ENCODE data around the gene MUC21. TPM values are rescaled to one million over a fixed set of nuclear protein-coding genes. Genes with fewer than 3 reads are reported as not detected.
A peak's percentile ranks its signal among the peaks of the same experiment; 100 is the strongest.
"Not testable (repeated sequence)": the region's sequence is repeated elsewhere in the genome, so short reads cannot be mapped to it uniquely, and the experiment has no call there.

The MUC21 gene
- total RNA-seq, 2 donors from 2014 or later: not detected

- Mint-ChIP-seq H3K9me3 (no peaks in the 10 kb centered on the region), H3K27ac (no peak overlapping the region), H3K36me3 (no peaks in the 10 kb centered on the region)
- no peak for DNase-seq (ENCODE audit: low spot score in 2 of 2)
- ATAC-seq: no peak
Observed at GRCh38 chr6:30991891-30992290, 8.4 kb downstream of the MUC21 start.

GRCh38 chr6:30997301-30997700 lies 13.8 kb downstream of the MUC21 start:
- Mint-ChIP-seq H3K27ac (no peak overlapping the region), H3K36me3 (peaks cover 0 to 6% of the 10 kb centered on the region in 2 donors), H3K9me3 (peaks cover 2 to 4% of the 10 kb centered on the region in 2 donors)
- no peak for DNase-seq (ENCODE audit: low spot score in 2 of 2)
- ATAC-seq: no peak

- H3K36me3 Mint-ChIP-seq: peaks cover 0 to 6% of the 10 kb centered on the region in 2 donors
- no peak overlapping the region for H3K27ac Mint-ChIP-seq
- no peak for DNase-seq (ENCODE audit: low spot score in 2 of 2)
- peaks cover 2 to 4% of the 10 kb centered on the region in 2 donors for H3K9me3 Mint-ChIP-seq
- no peak for ATAC-seq
Observed at GRCh38 chr6:30998785-30999184, 15.3 kb downstream of the MUC21 start.

DNA sequence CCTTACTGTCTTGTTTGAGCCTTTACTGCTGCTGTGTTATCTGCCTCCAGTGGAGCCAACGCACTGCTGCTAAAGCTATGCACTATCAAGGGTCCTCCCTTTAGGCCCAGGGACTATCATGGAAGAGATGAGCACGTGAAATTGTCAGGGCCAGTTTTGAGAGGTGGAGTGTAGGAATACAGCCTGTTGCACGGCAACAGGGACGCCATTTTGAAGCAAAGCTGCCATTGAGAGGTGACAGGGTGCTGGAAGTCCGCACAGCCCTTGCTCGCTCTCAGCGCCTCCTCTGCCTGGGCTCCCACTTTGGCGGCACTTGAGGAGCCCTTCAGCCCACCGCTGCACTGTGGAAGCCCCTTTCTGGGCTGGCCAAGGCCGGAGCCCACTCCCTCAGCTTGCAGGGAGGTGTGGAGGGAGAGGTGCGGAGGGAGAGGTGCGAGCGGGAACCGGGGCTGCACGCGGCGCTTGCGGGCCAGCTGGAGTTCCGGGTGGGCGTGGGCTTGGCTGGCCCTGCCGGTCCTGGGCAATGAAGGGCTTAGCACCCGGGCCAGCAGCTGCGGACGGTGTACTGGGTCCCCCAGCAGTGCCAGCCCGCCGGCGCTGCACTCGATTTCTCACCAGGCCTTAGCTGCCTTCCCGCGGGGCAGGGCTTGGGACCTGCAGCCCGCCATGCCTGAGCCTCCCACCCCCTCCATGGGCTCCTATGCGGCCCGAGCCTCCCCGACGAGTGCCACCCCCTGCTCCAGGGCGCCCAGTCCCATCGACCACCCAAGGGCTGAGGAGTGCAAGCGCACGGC lies 16.7 kb downstream of the MUC21 start:
- not testable (repeated sequence) for H3K9me3 Mint-ChIP-seq, ATAC-seq

GRCh38 chr6:31001281-31001888 lies 17.9 kb downstream of the MUC21 start:
- DNase-seq (ENCODE audit: low spot score in 2 of 2) (no peak), ATAC-seq (no peak)
- no peak overlapping the region for H3K27ac Mint-ChIP-seq
- peaks cover 0 to 6% of the 10 kb centered on the region in 2 donors for H3K36me3 Mint-ChIP-seq
- H3K9me3 Mint-ChIP-seq: peaks cover 2 to 4% of the 10 kb centered on the region in 2 donors

More for the DNA sequence above, 16.7 kb downstream of the MUC21 start:
- DNase-seq (ENCODE audit: low spot score in 2 of 2); H3K27ac Mint-ChIP-seq; H3K36me3 Mint-ChIP-seq: not testable (repeated sequence)

DNA sequence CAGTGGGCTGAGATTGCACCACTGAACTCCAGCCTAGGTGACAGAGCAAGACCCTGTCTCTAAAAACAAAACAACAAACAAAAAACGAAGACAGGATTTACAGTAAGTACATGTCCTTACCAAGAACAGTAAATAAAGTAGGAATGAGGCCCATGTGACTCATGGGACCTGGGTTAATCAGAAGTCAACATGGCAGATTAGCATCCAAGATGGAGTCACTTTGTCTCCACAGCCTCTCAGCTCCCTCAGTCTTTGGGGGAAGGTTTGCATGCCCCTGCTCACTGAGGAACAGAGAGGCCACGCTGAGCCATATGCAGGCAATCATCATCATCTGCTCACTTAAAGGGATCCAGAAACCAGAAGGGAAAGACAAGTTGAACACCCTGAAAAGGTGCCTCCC lies 19.0 kb downstream of the MUC21 start:
- ATAC-seq: no peak
- Mint-ChIP-seq H3K36me3 (peaks cover 0 to 6% of the 10 kb centered on the region in 2 donors), H3K27ac (no peak overlapping the region), H3K9me3 (peaks cover 2 to 4% of the 10 kb centered on the region in 2 donors)
- no peak for DNase-seq (ENCODE audit: low spot score in 2 of 2)

GRCh38 chr6:31004794-31005193 lies 21.3 kb downstream of the MUC21 start:
- DNase-seq (ENCODE audit: low spot score in 2 of 2): no peak
- peak in 1 of 2 donors; percentile 5 for ATAC-seq
- Mint-ChIP-seq H3K9me3 (peaks cover 2 to 3% of the 10 kb centered on the region in 2 donors), H3K36me3 (peaks cover 0 to 6% of the 10 kb centered on the region in 2 donors), H3K27ac (no peak overlapping the region)

DNA sequence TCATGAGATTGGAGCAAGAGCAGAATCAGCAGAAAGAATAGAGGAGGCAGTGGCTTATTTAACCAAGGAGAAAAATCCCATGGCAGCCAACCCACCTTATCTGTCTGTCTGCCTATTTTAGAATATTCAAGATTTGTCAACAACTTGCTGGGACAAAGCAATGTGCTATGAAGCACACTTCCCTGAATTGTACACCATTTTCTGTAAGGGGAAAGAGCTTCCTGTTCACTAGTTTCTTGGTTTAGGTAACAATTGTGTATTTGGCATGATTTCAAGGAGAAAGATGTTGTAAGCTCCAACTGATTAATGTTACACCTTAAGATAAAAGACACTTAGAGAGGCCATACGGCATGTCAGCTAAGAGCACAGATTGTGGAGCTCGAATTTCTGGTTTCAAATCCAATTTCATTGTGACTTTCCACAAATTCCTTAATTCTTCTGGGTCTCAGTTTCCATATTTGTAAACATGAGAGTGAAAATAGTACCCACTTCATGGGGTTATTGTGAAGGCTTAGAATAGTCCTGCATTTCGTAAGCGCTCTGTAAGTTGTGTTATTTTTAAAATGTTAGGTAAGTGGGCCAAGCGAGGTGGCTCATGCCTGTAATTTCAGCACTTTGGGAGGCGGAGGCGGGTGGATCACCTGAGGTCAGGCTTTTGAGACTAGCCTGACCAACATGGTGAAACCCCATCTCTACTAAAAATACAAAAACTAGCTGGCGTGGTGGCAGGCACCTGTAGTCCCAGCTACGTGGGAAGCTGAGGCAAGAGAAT lies 21.9 kb downstream of the MUC21 start:
- no peak for ATAC-seq
- H3K36me3 Mint-ChIP-seq: peaks cover 0 to 6% of the 10 kb centered on the region in 2 donors
- no peak for DNase-seq (ENCODE audit: low spot score in 2 of 2)
- no peaks in the 10 kb centered on the region for H3K9me3 Mint-ChIP-seq
- no peak overlapping the region for H3K27ac Mint-ChIP-seq

- ATAC-seq (no peak), DNase-seq (ENCODE audit: low spot score in 2 of 2) (no peak)
- H3K27ac Mint-ChIP-seq: no peak overlapping the region
- peaks cover 0 to 4% of the 10 kb centered on the region in 2 donors for H3K9me3 Mint-ChIP-seq
- no peaks in the 10 kb centered on the region for H3K36me3 Mint-ChIP-seq
Observed at GRCh38 chr6:31007694-31008093, 24.2 kb downstream of the MUC21 start.

DNA sequence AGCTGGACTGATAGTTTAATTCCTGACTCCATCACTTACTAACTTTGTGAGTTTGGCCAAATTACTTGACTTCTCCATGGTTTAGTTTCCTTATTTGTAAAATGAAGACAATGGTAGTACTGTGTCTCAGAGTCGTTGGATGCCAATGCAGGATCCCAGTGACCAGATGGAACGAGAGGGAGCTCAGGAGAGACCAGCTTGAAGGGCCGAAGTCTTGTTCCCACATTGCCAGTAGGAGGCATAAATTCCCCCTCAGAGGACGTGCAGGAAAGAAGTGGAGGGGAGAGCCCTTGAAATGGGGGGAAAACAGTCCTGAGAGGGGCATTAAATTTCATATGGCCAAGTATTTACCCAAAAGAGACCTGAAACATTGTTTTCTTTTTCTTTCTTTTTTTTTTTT lies 24.6 kb downstream of the MUC21 start:
- ATAC-seq: no peak
- no peak for DNase-seq (ENCODE audit: low spot score in 2 of 2)
- Mint-ChIP-seq H3K9me3 (peaks cover 0 to 4% of the 10 kb centered on the region in 2 donors), H3K36me3 (no peaks in the 10 kb centered on the region), H3K27ac (no peak overlapping the region)

DNA sequence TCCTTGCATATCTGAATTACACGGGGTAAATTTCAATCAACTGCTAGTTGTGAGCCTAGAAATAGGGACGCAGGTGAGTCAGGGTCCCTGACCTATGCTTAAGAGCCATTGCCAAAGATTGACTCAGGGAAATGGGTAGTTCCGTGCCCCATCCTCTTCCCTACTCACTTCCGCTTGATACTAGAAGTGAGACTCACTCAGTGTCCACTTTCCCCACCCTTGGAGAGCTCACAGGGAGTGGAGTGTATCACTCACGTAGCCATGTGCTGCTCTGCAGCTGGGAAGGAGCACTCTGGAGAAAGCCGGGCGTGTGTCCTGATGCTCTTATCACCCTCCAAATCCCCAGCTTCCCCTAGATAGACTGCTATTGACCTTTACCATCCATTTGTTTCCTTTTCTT lies 26.2 kb downstream of the MUC21 start:
- H3K36me3 Mint-ChIP-seq: no peaks in the 10 kb centered on the region
- H3K27ac Mint-ChIP-seq: no peak overlapping the region
- DNase-seq (ENCODE audit: low spot score in 2 of 2) (no peak), ATAC-seq (no peak)
- H3K9me3 Mint-ChIP-seq: peaks cover 3 to 4% of the 10 kb centered on the region in 2 donors

GRCh38 chr6:31010393-31011060 lies 27.0 kb downstream of the MUC21 start, which contains the start of gene MUC22:
TSS of gene MUC22 (plus strand) at chr6:31010474. CDS start at chr6:31010707, 233 bp downstream.
- no peaks in the 10 kb centered on the region for H3K36me3 Mint-ChIP-seq
- ATAC-seq (peak; percentile 86 to 92), DNase-seq (ENCODE audit: low spot score in 2 of 2) (no peak)
- H3K9me3 Mint-ChIP-seq: peaks cover 4% of the 10 kb centered on the region in 2 donors
- no peak within 1 kb of the TSS for H3K27ac Mint-ChIP-seq

DNA sequence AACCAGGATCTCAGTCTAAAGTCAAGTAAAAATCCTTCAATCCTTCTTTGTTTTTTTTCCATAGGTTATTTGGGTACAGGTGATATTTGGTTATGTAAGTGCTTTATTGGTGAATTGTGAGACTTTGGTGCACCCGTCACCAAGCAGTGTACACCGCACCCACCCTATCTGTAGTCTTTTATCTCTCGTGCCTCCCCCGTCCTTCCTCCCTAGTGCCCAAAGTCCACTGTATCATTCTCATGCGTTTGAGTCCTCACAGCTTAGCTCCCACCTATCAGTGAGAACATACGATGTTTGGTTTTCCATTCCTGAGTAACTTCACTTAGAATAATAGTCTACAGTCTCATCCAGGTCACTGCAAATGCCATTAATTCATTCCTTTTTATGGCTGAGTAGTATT lies 27.6 kb downstream of the MUC21 start:
- DNase-seq (ENCODE audit: low spot score in 2 of 2) (no peak), ATAC-seq (no peak)
- H3K9me3 Mint-ChIP-seq: peaks cover 4% of the 10 kb centered on the region in 2 donors
- H3K36me3 Mint-ChIP-seq: peaks cover 0 to 5% of the 10 kb centered on the region in 2 donors
- H3K27ac Mint-ChIP-seq: no peak overlapping the region

- Mint-ChIP-seq H3K27ac (no peak overlapping the region), H3K36me3 (peaks cover 0 to 5% of the 10 kb centered on the region in 2 donors), H3K9me3 (peaks cover 4% of the 10 kb centered on the region in 2 donors)
- ATAC-seq (no peak), DNase-seq (ENCODE audit: low spot score in 2 of 2) (no peak)
Observed at GRCh38 chr6:31016659-31017299, 33.3 kb downstream of the MUC21 start.

GRCh38 chr6:31017436-31017835 lies 33.9 kb downstream of the MUC21 start:
- not testable (repeated sequence) for H3K9me3 Mint-ChIP-seq; ATAC-seq; H3K36me3 Mint-ChIP-seq; DNase-seq (ENCODE audit: low spot score in 2 of 2); H3K27ac Mint-ChIP-seq

DNA sequence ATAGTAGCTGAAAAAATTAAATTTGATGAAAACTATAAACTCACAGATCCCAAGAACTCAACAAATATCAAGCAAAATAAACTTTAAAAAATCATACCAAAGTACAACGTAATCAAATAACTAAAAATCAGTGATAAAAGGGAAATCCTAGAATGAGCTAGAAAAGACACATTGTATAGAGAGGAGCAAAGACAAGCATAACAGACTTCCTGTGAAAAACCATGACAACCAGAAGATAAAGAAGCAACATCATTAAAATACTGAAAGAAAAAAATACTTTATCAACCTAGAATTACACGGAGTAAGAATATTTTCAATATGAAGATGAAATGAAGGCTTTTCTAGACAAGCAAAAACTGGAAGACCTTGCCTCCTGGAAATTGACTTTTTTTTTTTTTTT lies 36.5 kb downstream of the MUC21 start:
- peaks cover 0 to 5% of the 10 kb centered on the region in 2 donors for H3K36me3 Mint-ChIP-seq
- H3K27ac Mint-ChIP-seq: no peak overlapping the region
- H3K9me3 Mint-ChIP-seq: no peaks in the 10 kb centered on the region
- DNase-seq (ENCODE audit: low spot score in 2 of 2): no peak
- no peak for ATAC-seq
